ENCODE data around the gene CRYGN.
A peak's percentile ranks its signal among the peaks of the same experiment; 100 is the strongest.

CRYGN gene

DNA sequence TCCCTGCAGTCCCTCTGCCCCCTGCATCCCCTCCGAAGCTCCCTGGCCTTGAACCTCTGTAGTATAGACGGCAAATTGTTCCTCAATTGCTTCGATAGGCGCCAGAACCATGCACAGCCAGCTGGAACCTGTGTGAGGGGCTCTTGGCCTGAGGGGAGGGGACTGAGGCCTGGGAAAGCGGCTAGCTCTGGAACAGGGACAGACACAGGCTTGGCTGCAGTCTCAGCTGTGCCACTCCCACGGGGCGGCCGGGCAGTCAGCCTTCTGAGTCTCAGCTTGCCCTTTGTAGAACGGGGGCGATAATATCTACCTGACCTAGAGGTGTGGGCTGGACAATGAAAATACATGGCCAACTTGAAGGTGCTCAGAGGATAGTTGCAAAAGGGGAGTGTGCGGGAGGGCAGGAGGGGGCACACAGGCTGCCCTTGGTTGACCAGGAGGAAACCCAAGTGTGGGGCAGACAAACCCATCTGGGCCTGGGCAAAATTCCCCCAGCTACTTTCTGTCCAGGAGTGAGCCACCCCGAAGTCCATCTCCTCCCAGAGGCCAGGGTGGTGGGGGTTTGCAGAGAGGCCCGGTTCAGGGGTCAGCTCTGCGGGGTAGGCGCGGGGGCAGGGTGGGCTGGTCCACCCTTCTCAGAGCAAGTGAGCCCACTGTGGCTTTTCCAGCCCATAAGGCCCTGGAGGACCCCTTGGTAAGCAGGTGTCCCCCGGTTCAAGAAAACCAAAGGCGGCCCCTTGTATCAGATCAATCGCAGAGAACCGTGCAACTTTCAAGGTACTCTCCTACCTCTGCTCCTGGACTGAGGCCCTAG, 4.6 kb downstream of the CRYGN start:
- TF ChIP-seq, protein P1, sequence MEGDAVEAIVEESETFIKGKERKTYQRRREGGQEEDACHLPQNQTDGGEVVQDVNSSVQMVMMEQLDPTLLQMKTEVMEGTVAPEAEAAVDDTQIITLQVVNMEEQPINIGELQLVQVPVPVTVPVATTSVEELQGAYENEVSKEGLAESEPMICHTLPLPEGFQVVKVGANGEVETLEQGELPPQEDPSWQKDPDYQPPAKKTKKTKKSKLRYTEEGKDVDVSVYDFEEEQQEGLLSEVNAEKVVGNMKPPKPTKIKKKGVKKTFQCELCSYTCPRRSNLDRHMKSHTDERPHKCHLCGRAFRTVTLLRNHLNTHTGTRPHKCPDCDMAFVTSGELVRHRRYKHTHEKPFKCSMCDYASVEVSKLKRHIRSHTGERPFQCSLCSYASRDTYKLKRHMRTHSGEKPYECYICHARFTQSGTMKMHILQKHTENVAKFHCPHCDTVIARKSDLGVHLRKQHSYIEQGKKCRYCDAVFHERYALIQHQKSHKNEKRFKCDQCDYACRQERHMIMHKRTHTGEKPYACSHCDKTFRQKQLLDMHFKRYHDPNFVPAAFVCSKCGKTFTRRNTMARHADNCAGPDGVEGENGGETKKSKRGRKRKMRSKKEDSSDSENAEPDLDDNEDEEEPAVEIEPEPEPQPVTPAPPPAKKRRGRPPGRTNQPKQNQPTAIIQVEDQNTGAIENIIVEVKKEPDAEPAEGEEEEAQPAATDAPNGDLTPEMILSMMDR (conservative IDR thresholded peaks at IDR 0.05; ENCODE audit: low read depth, low read length) = no peak
- no peak for DNase-seq (ENCODE audit: low read depth)
- no peak overlapping the region for H3K4me3 ChIP-seq (ENCODE audit: low read depth, low read length)

DNA sequence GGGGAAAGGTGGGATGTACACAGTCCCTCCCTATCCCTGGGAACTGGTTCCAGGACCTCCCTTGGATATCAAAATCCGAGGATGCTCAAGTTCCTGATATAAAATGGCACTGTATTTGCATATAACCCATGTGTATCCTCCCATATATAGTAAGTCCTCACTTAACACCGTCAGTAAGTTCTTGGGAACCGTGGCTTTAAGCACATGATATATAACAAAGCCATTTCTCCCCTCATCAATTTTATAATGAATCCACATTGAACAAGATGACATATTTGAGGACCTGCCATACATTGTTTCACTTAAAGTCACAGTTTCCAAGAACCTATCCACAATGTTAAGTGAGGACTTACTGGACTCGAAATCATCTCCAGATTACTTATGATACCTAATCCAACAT, 5.4 kb downstream of the CRYGN start:
- DNase-seq (ENCODE audit: low read depth) = no peak
- TF ChIP-seq, protein P1 (conservative IDR thresholded peaks at IDR 0.05; ENCODE audit: low read depth, low read length) = no peak
- H3K4me3 ChIP-seq (ENCODE audit: low read depth, low read length) = no peak overlapping the region

DNA sequence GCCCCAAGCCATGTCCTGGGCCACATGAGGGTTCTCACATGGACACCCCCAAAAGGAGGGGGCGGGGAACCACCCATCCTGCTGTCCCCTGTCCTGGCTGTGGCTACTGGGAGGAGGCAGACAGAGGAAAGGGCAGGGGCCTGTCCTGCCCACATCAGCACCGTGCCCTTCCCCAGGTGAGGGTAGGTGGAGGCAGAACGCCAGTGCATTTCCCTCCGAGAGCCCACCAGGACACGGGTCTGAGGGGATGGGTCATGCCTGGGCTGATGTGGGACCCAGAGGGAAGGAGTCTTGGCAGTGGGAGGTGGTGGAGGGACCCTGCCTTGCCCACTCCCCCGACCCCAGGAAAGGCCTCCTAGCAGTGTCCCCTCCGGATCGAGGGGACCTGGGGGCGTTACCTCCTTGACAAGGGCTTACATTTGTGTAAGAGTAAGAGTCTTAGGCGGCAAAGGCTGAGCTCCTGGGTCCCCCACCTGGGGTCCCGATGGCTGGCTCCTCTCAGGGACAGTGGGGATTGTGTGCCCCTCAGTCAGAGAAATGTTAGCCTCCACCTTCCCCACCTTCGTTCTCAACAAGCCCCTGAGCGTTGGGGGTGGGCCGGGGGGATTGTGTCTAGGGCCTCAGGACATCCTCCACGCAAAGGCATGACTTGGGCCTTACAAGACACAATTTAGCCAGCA, 6.1 kb downstream of the CRYGN start:
- no peak for DNase-seq (ENCODE audit: low read depth)
- TF ChIP-seq, protein P1 (conservative IDR thresholded peaks at IDR 0.05; ENCODE audit: low read depth, low read length) = no peak
- H3K4me3 ChIP-seq (ENCODE audit: low read depth, low read length) = no peak overlapping the region

DNA sequence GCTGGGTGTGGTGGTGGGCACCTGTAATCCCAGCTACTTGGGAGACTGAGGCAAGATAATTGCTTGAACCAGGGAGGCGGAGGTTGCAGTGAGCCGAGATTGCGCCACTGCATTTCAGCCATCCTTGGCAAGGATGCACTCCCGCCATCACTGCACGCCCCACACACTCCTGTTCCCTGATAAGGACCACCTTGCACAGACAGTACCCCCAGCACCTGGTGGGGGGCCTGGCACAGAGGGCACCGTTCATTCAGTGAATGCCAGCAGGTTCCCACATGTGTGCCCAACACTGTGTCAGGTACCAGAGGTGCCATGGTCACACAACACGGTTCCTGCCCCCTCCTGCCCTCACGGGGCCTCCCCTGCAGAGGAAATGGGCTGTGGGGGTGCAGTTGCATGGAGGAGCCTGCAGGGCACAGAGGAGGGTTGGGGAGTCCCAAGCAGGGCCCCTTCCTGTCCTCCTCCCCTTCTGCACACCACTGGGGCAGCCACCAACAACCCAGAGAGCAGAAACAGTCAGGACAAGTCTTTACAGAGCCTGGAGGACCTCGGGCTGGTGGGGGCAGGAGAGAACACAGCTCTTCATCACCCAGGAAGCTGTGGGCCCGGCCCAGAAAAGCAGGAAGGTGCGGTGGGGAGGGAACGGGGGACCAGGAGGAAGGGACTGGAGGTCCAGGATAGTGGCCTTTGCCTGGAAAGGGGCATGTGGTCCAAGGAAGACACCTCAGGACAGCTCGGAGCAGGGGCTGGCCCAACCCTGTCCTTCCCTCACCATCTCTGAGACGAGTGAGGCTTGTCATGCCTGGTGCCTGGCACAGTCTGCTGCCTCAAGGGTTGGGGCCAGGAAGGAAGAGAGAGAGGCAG, 7.1 kb downstream of the CRYGN start:
- no peak overlapping the region for H3K4me3 ChIP-seq (ENCODE audit: low read depth, low read length)
- TF ChIP-seq, protein P1 (conservative IDR thresholded peaks at IDR 0.05; ENCODE audit: low read depth, low read length) = peak; percentile 38
- no peak for DNase-seq (ENCODE audit: low read depth)

DNA sequence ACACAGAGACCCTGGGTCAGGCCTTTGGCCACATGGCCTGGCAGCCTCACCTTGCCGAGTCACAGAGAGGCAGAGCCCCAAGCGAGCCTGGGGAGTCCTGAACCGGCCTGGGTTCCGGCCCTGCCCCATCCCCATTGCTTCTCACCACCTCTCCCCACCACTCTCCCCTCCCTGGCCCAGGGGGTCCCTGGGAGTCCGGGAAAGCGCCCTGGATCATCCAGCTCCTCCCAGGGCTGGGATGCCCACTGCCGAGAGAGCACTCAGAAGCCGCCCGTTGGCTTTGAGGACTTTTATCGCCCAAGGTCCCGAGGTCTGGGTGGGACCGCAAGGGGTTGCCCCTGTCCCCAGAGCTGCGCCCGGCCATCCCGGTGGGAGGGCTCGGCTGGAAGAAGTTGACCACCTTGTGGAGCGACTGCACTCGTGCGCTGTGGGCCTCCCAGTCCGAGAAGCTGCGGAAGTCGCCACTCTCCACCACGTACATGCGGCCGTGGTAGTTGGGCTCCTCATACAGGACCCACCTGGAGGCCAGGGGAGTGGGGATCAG, 8.1 kb downstream of the CRYGN start:
- DNase-seq (ENCODE audit: low read depth) = no peak
- no peak overlapping the region for H3K4me3 ChIP-seq (ENCODE audit: low read depth, low read length)

DNA sequence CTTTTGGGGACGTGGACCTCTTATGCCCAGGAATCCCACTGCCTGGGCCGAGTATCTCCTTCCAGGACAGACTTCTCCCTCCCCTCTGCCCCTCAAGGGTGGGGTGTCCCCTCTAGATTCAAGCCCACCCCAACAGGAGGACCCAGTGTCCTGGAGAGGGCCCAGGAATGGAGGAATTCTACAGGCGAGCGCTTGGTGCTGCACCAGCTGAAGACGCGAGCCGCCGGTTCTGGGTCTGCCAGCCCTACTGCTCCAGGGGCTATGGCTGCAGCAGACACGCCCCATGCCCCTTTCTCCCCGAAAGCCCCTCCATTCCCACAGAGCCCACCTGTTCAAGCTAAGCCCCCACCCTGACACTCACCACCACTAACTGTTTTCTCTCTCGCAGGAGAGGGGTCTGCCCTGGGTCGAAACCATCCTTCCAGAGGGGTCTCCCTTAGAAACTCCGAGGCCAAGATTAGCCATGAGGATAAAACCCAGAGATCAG, 8.6 kb downstream of the CRYGN start:
- no peak overlapping the region for H3K4me3 ChIP-seq (ENCODE audit: low read depth, low read length)
- DNase-seq (ENCODE audit: low read depth) = no peak
- TF ChIP-seq, protein P1 (conservative IDR thresholded peaks at IDR 0.05; ENCODE audit: low read depth, low read length) = no peak

More for the DNA sequence above, 8.1 kb downstream of the CRYGN start:
- TF ChIP-seq, protein P1 (conservative IDR thresholded peaks at IDR 0.05; ENCODE audit: low read depth, low read length) = no peak

Measured in choroid plexus epithelial cell (primary cell).